Endothelial cell of umbilical vein (primary cell): ENCODE measurements around the gene COPZ2. TPM values are rescaled to one million over a fixed set of nuclear protein-coding genes. Genes with fewer than 3 reads are reported as not detected.
"Not testable (repeated sequence)": the region's sequence is repeated elsewhere in the genome, so short reads cannot be mapped to it uniquely, and the experiment has no call there.

Experiments
- BruUV-seq: library from RNA; stranded (reverse); fragments of 400-500 nt; replicated peaks from 2 replicates; lab custom pipeline; 2021; lab: Mats Ljungman, UMichigan
- CTCF ChIA-PET: fragments of 300-600, 350-600 bp; sonication (Branson Sonifier 250); formaldehyde crosslinking; loops from one replicate; lab custom pipeline; 2021; ENCODE audit warnings: antibody characterized with exemption, inconsistent platforms; lab: Charles Lee
- POLR2A ChIA-PET: fragments of 300-600, 350-600 bp; sonication (Branson Sonifier 250); formaldehyde crosslinking; loops from one replicate; lab custom pipeline; 2021; ENCODE audit warnings: antibody characterized with exemption, inconsistent platforms; lab: Charles Lee
- DNase-seq: peaks from one replicate; pipeline ENCODE4 v3.0.0-alpha.2; 2011; ENCODE audit warnings: low read depth, low spot score
- FAIRE-seq: peaks from 2 replicates; lab custom pipeline; 2011; peaks lifted over from hg19 to GRCh38; lab: Jason Lieb, UNC
- H2AFZ ChIP-seq: 2 replicates; pipeline ENCODE4 v1.6.0; 2012; ENCODE audit warnings: low read depth, low read length, control low read depth, inconsistent platforms
- H3K27ac ChIP-seq: 2 replicates; pipeline ENCODE4 v1.5.1; 2011; ENCODE audit warnings: low read depth, mild to moderate bottlenecking, control low read depth, low read length, moderate library complexity; ENCODE audit not compliant: insufficient read depth
- H3K27me3 ChIP-seq, 2 experiments: 2 replicates each; pipeline versions ENCODE4 v1.6.0 to v1.6.1; 2011; ENCODE audit warnings: low read length in 2 of 2, mixed read lengths in 1 of 2; ENCODE audit not compliant: control insufficient read depth in 2 of 2, insufficient read depth in 2 of 2
- H3K36me3 ChIP-seq, 2 experiments: 2 replicates in 1 of 2; 3 replicates in 1 of 2; pipeline ENCODE4 v1.5.1; 2011; ENCODE audit warnings: low read length in 2 of 2, mild to moderate bottlenecking in 1 of 2, moderate library complexity in 1 of 2; ENCODE audit not compliant: control insufficient read depth in 2 of 2, insufficient read depth in 2 of 2; ENCODE audit errors: extremely low read depth in 1 of 2
- H3K4me1 ChIP-seq: 3 replicates; pipeline ENCODE4 v1.5.1; 2011; ENCODE audit warnings: mild to moderate bottlenecking, low read length; ENCODE audit not compliant: control insufficient read depth, insufficient read depth; ENCODE audit errors: extremely low read depth
- H3K4me2 ChIP-seq: 2 replicates; pipeline ENCODE4 v1.6.1; 2011; ENCODE audit warnings: low read length, control low read depth, mixed read lengths; ENCODE audit not compliant: insufficient read depth
- H3K4me3 ChIP-seq, 3 experiments: fragments of 200-600 bp in 1 of 3; sonication (generic), shearing (Covaris generic) in 1 of 3; replicated peaks in 1 of 3; 2 replicates each; pipeline ENCODE4 v1.5.1; 2011 to 2016; ENCODE audit warnings: control low read depth in 3 of 3, low read length in 3 of 3, mild to moderate bottlenecking in 2 of 3, inconsistent platforms in 1 of 3, low read depth in 1 of 3, moderate library complexity in 1 of 3; ENCODE audit not compliant: insufficient read depth in 1 of 3
- H3K79me2 ChIP-seq: 2 replicates; pipeline ENCODE4 v1.6.0; 2012; ENCODE audit warnings: low read length, inconsistent platforms; ENCODE audit not compliant: control insufficient read depth, insufficient read depth
- H3K9ac ChIP-seq: replicated peaks from 2 replicates; pipeline ENCODE3; 2011; ENCODE audit warnings: low read length, control low read depth; ENCODE audit not compliant: insufficient read depth; ENCODE audit errors: extremely low read depth
- H3K9me1 ChIP-seq: replicated peaks from 3 replicates; pipeline ENCODE4 v1.6.0; 2011; ENCODE audit warnings: mild to moderate bottlenecking, low read length; ENCODE audit not compliant: control insufficient read depth, insufficient read depth; ENCODE audit errors: extremely low read depth
- H3K9me3 ChIP-seq: replicated peaks from 2 replicates; pipeline ENCODE4 v1.5.1; 2012; ENCODE audit warnings: low read length, inconsistent platforms; ENCODE audit not compliant: control insufficient read depth, insufficient read depth
- H4K20me1 ChIP-seq: replicated peaks from 2 replicates; pipeline ENCODE3; 2011; ENCODE audit warnings: mild to moderate bottlenecking, low read length; ENCODE audit not compliant: control insufficient read depth, insufficient read depth; ENCODE audit errors: extremely low read depth
- CTCF ChIP-seq, 2 donors: IDR thresholded peaks; 1 replicate in 1 of 2; 2 replicates in 1 of 2; pipeline ENCODE4 v1.5.1; 2011; ENCODE audit warnings: low read length in 2 of 2, mild to moderate bottlenecking in 2 of 2, moderate library complexity in 2 of 2, control low read depth in 1 of 2, inconsistent platforms in 1 of 2, low read depth in 1 of 2; ENCODE audit not compliant: insufficient read depth in 1 of 2; ENCODE audit errors: extremely low read depth in 1 of 2
- POLR2AphosphoS5 ChIP-seq: IDR thresholded peaks from 2 replicates; pipeline ENCODE4 v1.6.1; 2012; ENCODE audit warnings: low read depth, mild to moderate bottlenecking, control low read depth, low read length, moderate library complexity; ENCODE audit not compliant: insufficient read depth
- dilution Hi-C: fragments of 300-500 bp; cut with MboI; formaldehyde crosslinking; loops from one replicate; pipeline ENCODE4 v1.15.0; 2019; ENCODE audit warnings: low sequenced_read_pairs; ENCODE audit not compliant: extremely low pct_ligation_motif_present
- intact Hi-C: fragments of 100-400 bp; cut with micrococcal nuclease; formaldehyde crosslinking; loops from one replicate; pipeline ENCODE4 v1.10.0; 2022
- polyA plus RNA-seq, 4 experiments: library from polyadenylated mRNA; depleted of rRNA in 3 of 4; stranded (reverse) in 3 of 4; unstranded in 1 of 4; fragments of >200 nt; gene quantifications; 2 replicates each; pipeline versions ENCODE4 v1.2.1 to v1.2.3, GENCODE V29; 2011 to 2012; ENCODE audit warnings: missing spikeins in 1 of 4
- total RNA-seq: library from RNA; stranded (reverse); gene quantifications from 2 replicates; pipeline ENCODE4 v1.2.3, GENCODE V29; 2021

COPZ2 gene
- total and polyA plus RNA-seq, 2 donors (not counting 3 experiments of a cell fraction or from before 2014, with no cell fraction given) = 16.3 to 28.1 TPM

DNA sequence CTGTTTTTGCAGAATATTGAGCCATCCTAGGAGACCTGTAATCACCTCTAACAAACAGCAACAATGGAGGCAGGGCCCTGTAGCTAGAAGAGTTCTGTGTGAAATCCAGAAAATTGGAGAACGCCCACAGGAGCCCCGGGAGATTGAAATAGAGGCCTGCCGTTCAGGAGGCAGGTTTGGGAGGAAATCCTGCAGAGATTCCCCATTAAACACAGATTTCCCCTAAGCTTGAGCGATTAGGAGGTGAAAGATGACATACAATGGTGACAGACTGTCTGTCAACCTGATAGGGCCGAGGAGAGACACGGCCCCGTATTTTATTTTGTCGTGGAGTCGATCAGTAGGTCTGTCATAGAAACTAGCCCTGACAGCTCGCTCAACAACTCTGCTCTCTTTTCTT lies 48.4 kb downstream of the COPZ2 start:
- H3K27me3 ChIP-seq = no peaks in the 10 kb centered on the region
- H3K36me3 ChIP-seq = no peaks in the 10 kb centered on the region
- peaks cover 6% of the 10 kb centered on the region for H3K4me1 ChIP-seq
- DNase-seq = no peak
- no peaks in the 10 kb centered on the region for H3K79me2 ChIP-seq
- no peak overlapping the region for H3K27ac ChIP-seq
- H3K9me3 ChIP-seq = no peaks in the 10 kb centered on the region
- H3K9ac ChIP-seq = no peak overlapping the region
- ChIA-PET CTCF (interaction anchor here (0.6 to 4.5 kb wide), 5 partner anchors 13 to 647 kb away, joined by 3 to 19 read pairs (median 3); partner anchors contain the start of gene PNPO), POLR2A (interaction anchor here (0.6 kb wide), 1 partner anchor 98 kb away, joined by 3 read pairs; no protein-coding TSS in a partner anchor)
- intact Hi-C loops = no loop called here
- dilution Hi-C loops = no loop called here
- no TSS peak for BruUV-seq
- H2AFZ ChIP-seq = no peak overlapping the region
- no peak overlapping the region for H3K4me3 ChIP-seq
- H4K20me1 ChIP-seq = no peaks in the 10 kb centered on the region
- H3K9me1 ChIP-seq = no peaks in the 10 kb centered on the region
- no peak overlapping the region for H3K4me2 ChIP-seq
- TF ChIP-seq CTCF (IDR thresholded peaks at IDR 0.05; ENCODE audit: extremely low read depth in 1 of 2, insufficient read depth in 1 of 2, low read depth in 1 of 2, low read length in 2 of 2) = no peak
- no peak for TF ChIP-seq POLR2AphosphoS5
- no peak for FAIRE-seq

DNA sequence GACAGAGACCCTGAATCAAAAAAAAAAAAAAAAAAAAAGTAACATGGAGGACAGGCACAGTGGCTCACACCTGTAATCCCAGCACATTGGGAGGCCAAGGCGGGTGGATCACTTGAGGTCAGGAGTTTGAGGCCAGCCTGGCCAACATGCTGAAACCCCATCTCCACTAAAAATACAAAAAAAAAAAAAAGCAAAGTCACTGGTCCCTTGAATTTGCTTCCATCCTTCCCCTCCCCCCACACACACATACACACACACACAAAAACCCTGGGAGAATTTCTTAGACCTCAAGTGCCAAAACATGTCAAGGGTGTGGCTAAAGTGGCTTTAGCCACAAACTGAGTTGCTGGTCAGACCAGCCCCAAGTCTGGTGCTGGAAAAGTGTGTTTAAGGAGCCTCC lies 49.2 kb downstream of the COPZ2 start:
- H3K9me3 ChIP-seq, H3K27me3 ChIP-seq, H3K9ac ChIP-seq, H3K4me3 ChIP-seq, H3K79me2 ChIP-seq, H4K20me1 ChIP-seq, H3K4me1 ChIP-seq, dilution Hi-C loops, H3K36me3 ChIP-seq, H3K4me2 ChIP-seq, intact Hi-C loops, H3K27ac ChIP-seq, POLR2A ChIA-PET, DNase-seq, FAIRE-seq, H2AFZ ChIP-seq, BruUV-seq, H3K9me1 ChIP-seq: not testable (repeated sequence)
- CTCF ChIA-PET = interaction anchor here (2.6 to 4.5 kb wide), 2 partner anchors 23 to 30 kb away, joined by 10 to 19 read pairs; no protein-coding TSS in a partner anchor
